Epithelial cell of proximal tubule (primary cell): ENCODE measurements around the gene TAF5L. TPM values are rescaled to one million over a fixed set of nuclear protein-coding genes. Genes with fewer than 3 reads are reported as not detected.
"Not testable (repeated sequence)": the region's sequence is repeated elsewhere in the genome, so short reads cannot be mapped to it uniquely, and the experiment has no call there.

Experiments used
- DNase-seq: peaks from one replicate; pipeline ENCODE4 v3.0.0-alpha.2; 2011; ENCODE audit warnings: low read depth
- H3K4me3 ChIP-seq: 2 replicates; pipeline ENCODE4 v1.5.1; 2011; ENCODE audit warnings: low read depth, mild to moderate bottlenecking, low read length
- total RNA-seq: library from RNA; depleted of rRNA; stranded (reverse); fragments of >200 nt; gene quantifications from 2 replicates; pipeline ENCODE4 v1.2.3, GENCODE V29; 2015
- TF ChIP-seq, protein P1 (sequence below): conservative IDR thresholded peaks from 2 replicates; pipeline ENCODE4 v1.5.1; 2012; ENCODE audit warnings: low read depth, mild to moderate bottlenecking, low read length

Gene TAF5L
- total RNA-seq, 1 donor from 2014 or later: 9.1 TPM

- H3K4me3 ChIP-seq: no peak overlapping the region
- TF ChIP-seq, protein P1, sequence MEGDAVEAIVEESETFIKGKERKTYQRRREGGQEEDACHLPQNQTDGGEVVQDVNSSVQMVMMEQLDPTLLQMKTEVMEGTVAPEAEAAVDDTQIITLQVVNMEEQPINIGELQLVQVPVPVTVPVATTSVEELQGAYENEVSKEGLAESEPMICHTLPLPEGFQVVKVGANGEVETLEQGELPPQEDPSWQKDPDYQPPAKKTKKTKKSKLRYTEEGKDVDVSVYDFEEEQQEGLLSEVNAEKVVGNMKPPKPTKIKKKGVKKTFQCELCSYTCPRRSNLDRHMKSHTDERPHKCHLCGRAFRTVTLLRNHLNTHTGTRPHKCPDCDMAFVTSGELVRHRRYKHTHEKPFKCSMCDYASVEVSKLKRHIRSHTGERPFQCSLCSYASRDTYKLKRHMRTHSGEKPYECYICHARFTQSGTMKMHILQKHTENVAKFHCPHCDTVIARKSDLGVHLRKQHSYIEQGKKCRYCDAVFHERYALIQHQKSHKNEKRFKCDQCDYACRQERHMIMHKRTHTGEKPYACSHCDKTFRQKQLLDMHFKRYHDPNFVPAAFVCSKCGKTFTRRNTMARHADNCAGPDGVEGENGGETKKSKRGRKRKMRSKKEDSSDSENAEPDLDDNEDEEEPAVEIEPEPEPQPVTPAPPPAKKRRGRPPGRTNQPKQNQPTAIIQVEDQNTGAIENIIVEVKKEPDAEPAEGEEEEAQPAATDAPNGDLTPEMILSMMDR: no peak
- DNase-seq: peak; percentile 54
Measured at GRCh38 chr1:229563241-229563640, 62.7 kb downstream of the TAF5L start.

DNA sequence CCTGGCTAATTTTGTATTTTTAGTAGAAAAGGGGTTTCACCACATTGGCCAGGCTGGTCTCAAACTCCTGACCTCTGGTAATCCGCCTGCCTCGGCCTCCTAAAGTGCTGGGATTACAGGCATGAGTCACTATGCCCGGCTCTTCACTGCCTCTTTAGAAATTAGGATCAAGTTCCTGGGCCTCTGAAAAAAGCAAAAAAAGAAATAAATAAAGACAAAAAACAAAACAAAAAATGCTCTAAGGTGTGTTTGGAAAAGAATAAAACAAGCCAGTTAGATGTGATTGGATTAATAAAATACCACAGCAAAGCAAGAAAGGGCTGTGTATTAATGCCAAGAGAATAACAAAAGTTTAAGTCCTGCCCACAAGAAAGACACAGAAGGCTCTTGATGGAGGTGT lies 63.2 kb downstream of the TAF5L start:
- no peak for DNase-seq
- no peak overlapping the region for H3K4me3 ChIP-seq
- TF ChIP-seq, protein P1: no peak

GRCh38 chr1:229561141-229561540 lies 64.8 kb downstream of the TAF5L start:
- H3K4me3 ChIP-seq: no peak overlapping the region
- DNase-seq: no peak
- TF ChIP-seq, protein P1: no peak

- H3K4me3 ChIP-seq, DNase-seq: not testable (repeated sequence)
Measured at GRCh38 chr1:229560124-229560523, 65.8 kb downstream of the TAF5L start.

- not testable (repeated sequence) for DNase-seq
- H3K4me3 ChIP-seq: peak overlapping the region; percentile 84
Measured at GRCh38 chr1:229559336-229559801, 66.6 kb downstream of the TAF5L start.

- TF ChIP-seq, protein P1: peak; percentile 75
- DNase-seq: peak; percentile 61
- peak within 1 kb of the TSS; percentile 84 for H3K4me3 ChIP-seq
Measured at GRCh38 chr1:229558460-229559335, 67.2 kb downstream of the TAF5L start, which contains the start of gene ABCB10. ABCB10 (minus strand) TSS chr1:229558707; CDS start chr1:229558652, 55 bp downstream.

DNA sequence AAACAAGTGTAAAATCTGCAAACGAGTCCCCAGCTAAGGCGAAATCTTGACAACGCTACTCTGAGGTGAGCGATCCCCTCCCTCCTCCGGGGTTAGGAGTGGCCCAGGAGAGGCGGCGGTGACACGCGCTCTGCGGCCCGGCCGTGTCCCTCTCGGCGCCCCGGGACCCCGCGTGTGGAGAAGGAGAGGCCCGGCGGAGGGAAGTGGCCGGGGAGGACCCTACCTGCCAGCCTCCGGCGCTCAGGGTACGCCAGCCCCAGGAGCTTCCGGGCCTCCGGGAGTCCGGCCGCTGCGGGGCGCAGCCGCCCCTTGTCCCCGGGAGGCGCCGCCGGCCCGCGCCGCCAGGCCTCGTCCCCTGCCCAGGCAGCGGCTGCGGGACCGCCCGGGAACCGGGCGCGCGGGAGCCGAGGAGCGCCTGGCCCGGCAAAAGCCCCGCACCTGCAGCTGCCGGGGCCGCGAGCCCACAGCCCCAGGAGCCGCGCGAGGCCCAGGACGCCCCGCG lies 68.0 kb downstream of the TAF5L start:
- no peak for DNase-seq
- peak overlapping the region; percentile 84 for H3K4me3 ChIP-seq
- TF ChIP-seq, protein P1: no peak

GRCh38 chr1:229557200-229557850 lies 68.6 kb downstream of the TAF5L start:
- DNase-seq: no peak
- TF ChIP-seq, protein P1: no peak
- H3K4me3 ChIP-seq: peak overlapping the region; percentile 84
